GM19240 (cell line): ENCODE data around the gene GRM2.

Source experiments
- DNase-seq: peaks from one replicate; pipeline ENCODE4 v3.0.0; 2011; ENCODE audit warnings: low spot score; ENCODE audit not compliant: insufficient read length

The GRM2 gene

DNA sequence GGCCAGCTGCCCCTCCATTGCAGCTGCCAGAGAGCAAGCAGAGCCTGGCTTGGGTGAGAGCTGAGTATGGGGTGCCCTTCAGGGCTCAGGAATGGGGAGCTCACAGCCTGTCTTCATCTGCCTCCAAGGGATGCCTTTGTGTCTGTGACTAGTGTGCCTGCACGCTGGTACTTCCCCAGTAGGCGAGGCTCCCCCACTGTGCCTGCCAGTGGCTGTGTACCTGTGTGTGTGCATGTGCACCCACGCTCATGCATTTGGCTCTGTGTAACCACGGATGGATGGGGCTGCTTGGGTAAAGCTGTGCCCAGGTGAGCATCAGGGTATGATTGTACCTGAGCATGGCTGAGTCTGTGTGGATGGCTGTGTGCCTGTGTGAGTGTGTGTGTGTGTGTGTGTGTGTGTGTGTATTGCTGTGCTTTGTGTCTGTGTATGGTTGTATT is 2.3 kb upstream of the GRM2 start:
- no peak for DNase-seq

- no peak for DNase-seq
Measured at GRCh38 chr3:51705276-51706020, 1.4 kb upstream of the GRM2 start.

- DNase-seq: no peak
Measured at GRCh38 chr3:51706021-51706485, 815 bp upstream of the GRM2 start.

- DNase-seq: no peak
Measured at GRCh38 chr3:51708216-51708845, 1.5 kb downstream of the GRM2 start.

DNA sequence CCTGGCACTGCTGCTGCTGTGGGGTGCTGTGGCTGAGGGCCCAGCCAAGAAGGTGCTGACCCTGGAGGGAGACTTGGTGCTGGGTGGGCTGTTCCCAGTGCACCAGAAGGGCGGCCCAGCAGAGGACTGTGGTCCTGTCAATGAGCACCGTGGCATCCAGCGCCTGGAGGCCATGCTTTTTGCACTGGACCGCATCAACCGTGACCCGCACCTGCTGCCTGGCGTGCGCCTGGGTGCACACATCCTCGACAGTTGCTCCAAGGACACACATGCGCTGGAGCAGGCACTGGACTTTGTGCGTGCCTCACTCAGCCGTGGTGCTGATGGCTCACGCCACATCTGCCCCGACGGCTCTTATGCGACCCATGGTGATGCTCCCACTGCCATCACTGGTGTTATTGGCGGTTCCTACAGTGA is 2.1 kb downstream of the GRM2 start:
- peak; percentile 1 for DNase-seq

- DNase-seq: no peak
Measured at GRCh38 chr3:51709675-51710074, 2.8 kb downstream of the GRM2 start.

GRCh38 chr3:51710631-51711351 is 3.9 kb downstream of the GRM2 start:
- DNase-seq: peak; percentile 1

DNA sequence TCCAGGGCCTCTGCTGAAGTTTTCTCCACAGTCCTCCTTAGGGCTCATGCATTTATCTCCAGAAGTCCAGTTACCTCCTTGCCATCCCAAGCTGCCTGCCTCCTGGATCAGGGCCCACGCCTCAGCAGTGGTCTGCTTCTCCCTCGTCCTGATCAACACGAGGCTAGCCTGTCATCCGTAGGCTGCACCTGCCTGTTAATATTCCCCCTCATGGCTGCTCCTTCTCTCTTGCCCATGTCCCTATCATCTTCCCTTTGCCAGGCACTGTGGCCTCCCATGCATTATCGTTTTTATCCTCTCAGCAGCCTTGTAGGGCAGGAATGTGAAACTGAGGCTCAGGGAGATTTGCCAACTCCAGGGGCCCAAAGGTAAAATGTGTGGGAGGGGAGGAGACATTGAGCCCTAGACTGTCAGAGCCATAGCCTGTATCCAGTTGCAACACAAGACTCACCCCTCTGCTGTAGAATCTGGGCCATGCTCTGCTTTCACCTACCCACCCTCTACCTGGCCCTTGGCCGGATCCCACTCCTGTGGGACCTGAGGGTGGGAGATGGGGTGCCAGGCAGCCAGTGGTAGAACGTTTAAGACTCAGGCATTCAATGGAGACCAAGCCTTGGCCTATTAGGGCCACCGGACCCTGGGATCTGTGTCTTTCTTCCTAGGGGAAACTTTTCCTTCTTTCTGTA is 4.6 kb downstream of the GRM2 start:
- no peak for DNase-seq

DNA sequence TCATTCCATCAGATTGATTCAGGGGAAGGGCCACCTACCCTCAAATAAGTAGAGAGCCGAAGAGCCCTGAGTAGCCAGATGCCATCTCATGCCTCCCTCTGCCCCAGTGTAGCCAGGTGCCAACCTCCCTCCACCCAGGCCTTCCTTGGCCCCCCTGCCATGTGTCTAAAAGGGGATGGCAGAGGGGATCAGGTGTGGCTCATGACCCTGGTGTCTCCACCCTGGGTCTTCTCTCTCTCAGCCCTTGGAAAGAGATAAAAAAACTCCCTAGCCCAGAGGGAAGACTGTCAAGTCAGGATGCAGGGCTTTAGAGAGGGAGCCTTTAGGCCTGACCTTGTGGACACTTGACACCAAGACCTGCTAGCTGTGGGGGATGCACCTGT is 5.2 kb downstream of the GRM2 start:
- DNase-seq: no peak

GRCh38 chr3:51712511-51712931 is 5.7 kb downstream of the GRM2 start:
- DNase-seq: no peak

DNA sequence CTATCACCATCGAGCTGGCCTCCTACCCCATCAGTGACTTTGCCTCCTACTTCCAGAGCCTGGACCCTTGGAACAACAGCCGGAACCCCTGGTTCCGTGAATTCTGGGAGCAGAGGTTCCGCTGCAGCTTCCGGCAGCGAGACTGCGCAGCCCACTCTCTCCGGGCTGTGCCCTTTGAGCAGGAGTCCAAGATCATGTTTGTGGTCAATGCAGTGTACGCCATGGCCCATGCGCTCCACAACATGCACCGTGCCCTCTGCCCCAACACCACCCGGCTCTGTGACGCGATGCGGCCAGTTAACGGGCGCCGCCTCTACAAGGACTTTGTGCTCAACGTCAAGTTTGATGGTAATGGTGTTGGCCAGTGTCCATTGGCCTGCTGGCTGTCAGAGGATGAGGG is 6.1 kb downstream of the GRM2 start:
- DNase-seq: no peak

- DNase-seq: peak; percentile 0
Measured at GRCh38 chr3:51715231-51715976, 8.5 kb downstream of the GRM2 start.

DNA sequence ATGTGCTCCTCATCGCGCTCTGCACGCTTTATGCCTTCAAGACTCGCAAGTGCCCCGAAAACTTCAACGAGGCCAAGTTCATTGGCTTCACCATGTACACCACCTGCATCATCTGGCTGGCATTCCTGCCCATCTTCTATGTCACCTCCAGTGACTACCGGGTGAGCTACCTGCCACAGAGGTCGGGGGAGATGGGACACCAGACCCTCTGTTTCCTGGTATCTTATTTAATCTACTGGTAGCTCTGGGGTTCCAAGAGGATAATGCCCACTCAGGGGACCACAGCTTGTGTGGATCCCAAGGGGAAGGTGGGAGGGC is 9.1 kb downstream of the GRM2 start:
- no peak for DNase-seq

GRCh38 chr3:51716805-51717204 is 9.9 kb downstream of the GRM2 start:
- no peak for DNase-seq

DNA sequence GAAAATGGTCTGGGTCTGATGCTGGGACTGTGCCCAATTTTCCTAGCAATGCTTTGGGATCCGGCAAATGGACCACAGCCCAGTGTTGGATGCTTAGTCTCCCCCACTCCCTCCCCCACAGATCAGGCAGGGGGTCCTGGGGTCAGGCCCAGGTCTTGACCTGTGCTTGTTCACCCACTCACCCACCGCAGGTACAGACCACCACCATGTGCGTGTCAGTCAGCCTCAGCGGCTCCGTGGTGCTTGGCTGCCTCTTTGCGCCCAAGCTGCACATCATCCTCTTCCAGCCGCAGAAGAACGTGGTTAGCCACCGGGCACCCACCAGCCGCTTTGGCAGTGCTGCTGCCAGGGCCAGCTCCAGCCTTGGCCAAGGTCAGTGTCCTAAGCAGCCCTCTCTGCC is 10.6 kb downstream of the GRM2 start:
- no peak for DNase-seq

DNA sequence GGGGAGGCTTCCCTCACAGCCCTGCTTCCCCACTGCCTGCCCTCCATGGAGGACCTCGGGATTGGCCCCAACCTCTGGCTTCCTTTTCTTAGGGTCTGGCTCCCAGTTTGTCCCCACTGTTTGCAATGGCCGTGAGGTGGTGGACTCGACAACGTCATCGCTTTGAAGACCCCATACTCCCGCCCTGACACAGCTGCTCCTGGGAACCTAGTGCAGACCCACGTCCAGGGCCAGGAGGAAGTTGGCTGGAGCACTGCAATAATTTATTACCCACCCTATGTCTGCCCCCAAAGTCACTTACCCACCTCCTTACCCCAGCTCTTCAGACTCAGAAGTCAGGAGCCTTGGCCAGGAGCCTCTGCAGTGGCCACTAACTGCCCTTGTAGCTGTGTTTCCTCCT is 11.1 kb downstream of the GRM2 start:
- DNase-seq: no peak

DNA sequence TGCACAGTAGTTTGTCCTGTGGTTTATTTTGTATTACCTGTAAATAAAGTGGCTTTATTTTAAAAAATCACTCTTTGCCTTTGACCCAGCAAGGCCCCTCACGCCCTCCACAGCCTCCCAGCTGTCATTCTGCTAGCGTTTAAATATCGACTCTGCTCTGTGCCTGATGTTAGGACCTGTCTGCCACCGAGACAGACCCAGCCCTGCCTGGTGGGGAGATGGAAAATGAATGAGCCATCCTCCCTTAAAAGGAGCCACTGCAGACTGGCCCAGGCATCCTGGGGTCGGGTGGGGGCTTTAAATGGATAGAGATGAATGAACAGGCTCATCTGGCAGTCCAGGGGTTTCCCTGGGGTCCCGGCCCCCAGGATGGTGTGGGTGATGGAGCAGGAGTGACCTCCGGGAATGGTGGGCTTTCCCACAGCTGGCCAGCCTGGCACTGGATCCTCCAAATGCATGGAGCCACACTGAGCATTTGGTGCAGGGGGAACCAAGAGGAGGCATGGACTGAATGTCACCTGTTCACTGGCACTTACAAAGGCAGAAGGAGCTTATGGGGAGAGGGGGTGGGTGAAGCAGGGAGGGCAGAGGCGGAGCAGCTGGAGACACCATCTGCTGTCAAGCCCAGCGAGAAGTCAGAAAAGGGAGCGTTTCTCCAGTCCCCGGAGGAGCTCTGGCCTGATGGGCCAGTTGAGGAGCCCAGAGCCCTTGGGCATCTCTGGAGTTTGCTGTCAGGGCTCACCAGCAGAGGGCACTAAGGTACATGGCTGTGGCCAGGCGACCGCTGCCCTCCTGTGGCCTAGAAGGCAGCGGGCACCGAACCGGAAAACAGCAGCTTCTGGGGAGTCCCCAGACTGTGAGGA is 11.9 kb downstream of the GRM2 start:
- peak; percentile 67 for DNase-seq

- DNase-seq: no peak
Measured at GRCh38 chr3:51719410-51720025, 12.7 kb downstream of the GRM2 start.

DNA sequence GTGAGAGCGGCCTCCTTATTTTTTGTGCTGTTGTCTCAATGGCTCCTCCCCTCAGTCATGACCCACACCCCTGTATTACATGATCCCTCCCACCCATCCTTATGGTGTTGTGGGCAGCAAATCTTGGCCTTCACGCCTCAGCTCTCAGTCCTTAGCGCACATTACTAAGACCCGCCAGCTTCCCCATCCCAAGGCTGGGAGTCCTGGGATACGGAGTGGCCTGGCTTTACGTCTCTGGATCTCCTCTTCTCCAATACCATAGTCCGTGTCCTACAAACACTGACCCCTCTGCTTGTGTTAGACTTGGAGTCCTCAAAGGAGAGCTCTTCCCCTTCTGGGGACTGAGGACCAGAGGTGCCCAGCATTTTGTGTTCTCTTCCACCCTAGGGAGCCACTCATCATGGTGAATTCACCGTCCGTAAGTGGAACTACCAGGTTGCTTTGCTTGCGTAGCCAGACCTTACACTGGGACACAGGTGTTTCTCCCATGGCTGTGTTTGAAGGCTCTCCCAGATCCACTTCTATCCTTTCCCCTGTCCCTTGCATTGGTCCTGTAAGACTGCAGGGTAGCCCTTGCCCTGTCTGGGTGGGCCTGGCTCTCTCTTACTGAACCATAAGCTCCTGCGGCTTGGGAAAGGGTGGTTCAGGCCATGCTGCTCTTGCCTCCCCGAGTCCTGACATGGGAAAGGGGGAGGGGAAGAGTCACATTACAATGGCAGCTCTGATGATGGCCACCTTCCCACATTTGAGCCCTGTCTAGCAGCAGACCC is 13.6 kb downstream of the GRM2 start:
- no peak for DNase-seq
